Measurements from ENCODE around the gene SP5.
A peak's percentile ranks its signal among the peaks of the same experiment; 100 is the strongest.

The SP5 gene

DNA sequence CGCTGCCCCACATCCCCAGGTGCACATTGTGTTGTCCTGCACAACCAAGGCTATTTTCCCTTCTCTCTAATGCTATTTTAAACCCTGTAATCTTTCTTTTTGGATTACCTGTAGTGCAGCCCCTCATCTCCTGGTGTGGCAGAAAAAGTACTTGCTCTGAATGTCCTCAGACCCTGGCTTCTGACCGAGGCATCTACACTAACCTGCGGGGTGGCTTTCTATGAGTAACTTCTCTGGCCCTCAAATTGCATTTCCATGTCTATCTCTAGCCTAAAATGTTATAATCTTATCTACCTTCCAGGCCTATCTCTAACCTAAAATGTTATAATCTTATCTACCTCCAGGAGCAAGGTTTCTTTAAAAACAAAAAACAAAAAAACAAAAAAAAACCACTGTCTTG, 18.2 kb upstream of the SP5 start:
- no peaks in the 10 kb centered on the region for H3K36me3 Mint-ChIP-seq
- no peak overlapping the region for H3K27ac Mint-ChIP-seq
- no peak overlapping the region for H3K4me3 Mint-ChIP-seq
- no peak for DNase-seq (ENCODE audit: low spot score in 2 of 2)
- H3K4me1 Mint-ChIP-seq = no peaks in the 10 kb centered on the region
- no peak for ATAC-seq
- no peaks in the 10 kb centered on the region for H3K9me3 Mint-ChIP-seq

DNA sequence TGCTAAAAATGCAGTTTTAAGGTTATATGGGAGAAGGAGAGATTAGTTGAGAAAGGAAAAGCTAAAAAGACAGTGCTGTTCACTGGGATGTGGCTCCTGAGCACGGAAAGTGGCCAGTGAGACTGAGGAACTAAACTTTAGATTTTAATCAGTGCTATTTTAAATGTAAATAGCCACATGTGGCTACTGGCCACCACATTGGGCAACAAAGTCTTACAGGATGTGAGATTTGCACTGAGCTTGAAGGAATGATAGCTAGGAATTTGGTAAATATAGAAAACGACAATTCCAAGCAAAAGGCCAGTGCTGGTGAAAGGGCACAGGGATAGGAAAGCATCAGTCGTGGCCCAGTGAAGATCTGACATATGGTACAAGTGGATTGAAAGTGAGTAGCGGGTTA, 14.1 kb upstream of the SP5 start:
- DNase-seq (ENCODE audit: low spot score in 2 of 2) (no peak), ATAC-seq (no peak)
- H3K27ac Mint-ChIP-seq = no peak overlapping the region
- no peak overlapping the region for H3K4me3 Mint-ChIP-seq
- no peaks in the 10 kb centered on the region for H3K36me3 Mint-ChIP-seq
- H3K4me1 Mint-ChIP-seq = no peaks in the 10 kb centered on the region
- H3K9me3 Mint-ChIP-seq = peaks cover 3% of the 10 kb centered on the region

DNA sequence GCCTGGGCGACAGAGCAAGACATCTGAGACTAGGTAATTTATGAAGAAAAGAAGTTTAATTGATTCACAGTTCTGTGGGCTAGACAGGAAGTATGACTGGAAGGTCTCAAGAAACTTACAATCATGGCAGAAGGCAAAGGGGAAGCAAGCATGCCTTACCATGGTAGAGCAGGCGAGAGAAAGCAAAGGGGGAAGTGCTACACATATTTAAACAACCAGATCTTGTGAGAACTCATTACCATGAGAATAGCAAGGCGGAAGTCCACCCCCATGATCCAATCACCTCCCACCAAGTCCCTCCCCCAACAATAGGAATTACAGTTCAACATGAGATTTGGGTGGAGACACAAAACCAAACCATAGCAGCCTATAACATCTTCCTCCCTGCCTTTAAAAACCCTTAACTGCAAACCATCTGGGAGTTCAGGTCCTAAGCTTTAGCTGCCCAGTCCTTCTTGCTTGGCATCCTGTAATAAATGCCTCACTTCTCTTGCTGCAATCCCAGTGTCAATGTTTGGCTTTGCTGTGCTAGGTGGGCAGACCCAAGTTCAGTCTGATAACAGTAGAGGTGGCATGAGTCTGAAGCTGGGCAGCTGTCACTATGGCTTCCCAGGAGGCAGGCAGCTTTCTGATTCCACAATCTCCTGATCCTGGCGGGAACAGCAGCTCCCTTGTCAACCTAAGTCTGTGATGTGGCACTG, 11.2 kb upstream of the SP5 start:
- Mint-ChIP-seq H3K4me1 (peaks cover 6% of the 10 kb centered on the region), H3K27ac (no peak overlapping the region), H3K4me3 (no peak overlapping the region), H3K36me3 (no peaks in the 10 kb centered on the region), H3K9me3 (peaks cover 3% of the 10 kb centered on the region)
- DNase-seq (ENCODE audit: low spot score in 2 of 2) = no peak
- no peak for ATAC-seq

DNA sequence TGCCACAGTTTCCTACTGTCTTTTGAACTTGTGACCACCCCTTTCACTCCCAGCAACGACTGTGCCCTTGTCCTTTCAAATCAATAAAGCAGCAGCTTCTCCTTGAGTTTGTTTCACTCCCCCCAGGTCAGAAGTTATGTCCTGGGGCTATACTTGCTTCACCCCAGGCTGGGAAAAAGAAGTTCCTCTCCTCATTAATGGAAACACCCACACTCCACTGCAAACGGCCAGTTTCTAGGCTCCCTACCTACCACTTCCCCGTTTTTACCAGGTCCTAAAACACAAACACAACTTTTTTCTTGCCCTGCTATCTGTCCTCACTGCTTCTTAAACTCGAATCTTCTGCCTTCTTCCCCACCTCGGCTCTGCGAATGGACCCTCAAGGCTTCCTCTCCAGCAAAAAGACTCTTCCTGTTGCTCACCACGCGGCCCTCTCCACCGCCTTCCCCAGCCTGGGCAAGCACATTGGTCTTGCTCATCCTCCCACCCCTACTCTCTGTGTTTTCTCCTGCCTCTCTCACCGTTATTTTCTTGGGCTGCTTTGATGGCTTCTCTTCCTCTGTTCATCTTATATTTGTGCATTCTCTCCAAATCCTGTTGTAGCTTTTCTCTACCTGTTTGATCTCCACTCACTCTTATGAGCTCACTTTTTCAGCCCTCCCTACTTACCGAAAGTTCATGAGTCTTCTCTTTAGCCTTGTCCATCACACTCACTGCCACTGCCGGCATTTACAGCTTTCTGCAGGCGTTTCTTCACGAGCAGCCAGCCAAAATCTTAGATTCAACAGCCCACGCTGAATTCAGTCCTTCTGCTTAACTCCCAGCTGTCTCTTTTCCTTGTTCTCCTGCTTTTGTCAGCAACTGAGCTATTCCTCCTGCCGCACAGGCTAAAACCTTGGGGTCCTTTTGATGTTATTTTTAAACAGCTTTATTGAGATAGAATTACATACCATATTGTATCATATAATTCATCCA, 7.0 kb upstream of the SP5 start:
- DNase-seq (ENCODE audit: low spot score in 2 of 2) = no peak
- Mint-ChIP-seq H3K36me3 (peaks cover 8% of the 10 kb centered on the region), H3K9me3 (peaks cover under 1% of the 10 kb centered on the region), H3K4me3 (no peak overlapping the region), H3K4me1 (peaks cover 12% of the 10 kb centered on the region), H3K27ac (no peak overlapping the region)
- ATAC-seq = no peak

DNA sequence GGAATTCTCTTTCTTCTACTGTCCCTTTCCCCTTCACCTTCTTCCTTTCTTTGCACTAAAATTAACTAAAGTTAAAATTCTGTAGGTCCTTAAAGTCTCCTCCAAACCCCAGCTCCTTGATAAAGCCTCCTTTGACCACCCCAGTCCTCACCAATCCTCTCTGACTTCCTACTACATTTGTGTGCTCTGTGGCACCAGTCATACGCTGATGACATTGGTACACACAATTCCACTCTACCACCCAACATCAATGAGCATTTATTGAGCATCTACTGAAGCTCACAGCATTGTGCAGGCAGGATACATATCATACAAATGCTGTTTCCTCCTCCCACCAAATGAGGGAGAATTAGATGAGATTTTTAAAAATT, 4.5 kb upstream of the SP5 start:
- H3K4me3 Mint-ChIP-seq = no peak overlapping the region
- no peaks in the 10 kb centered on the region for H3K9me3 Mint-ChIP-seq
- peaks cover 23% of the 10 kb centered on the region for H3K4me1 Mint-ChIP-seq
- H3K27ac Mint-ChIP-seq = no peak overlapping the region
- no peak for DNase-seq (ENCODE audit: low spot score in 2 of 2)
- no peak for ATAC-seq
- H3K36me3 Mint-ChIP-seq = peaks cover 8% of the 10 kb centered on the region

DNA sequence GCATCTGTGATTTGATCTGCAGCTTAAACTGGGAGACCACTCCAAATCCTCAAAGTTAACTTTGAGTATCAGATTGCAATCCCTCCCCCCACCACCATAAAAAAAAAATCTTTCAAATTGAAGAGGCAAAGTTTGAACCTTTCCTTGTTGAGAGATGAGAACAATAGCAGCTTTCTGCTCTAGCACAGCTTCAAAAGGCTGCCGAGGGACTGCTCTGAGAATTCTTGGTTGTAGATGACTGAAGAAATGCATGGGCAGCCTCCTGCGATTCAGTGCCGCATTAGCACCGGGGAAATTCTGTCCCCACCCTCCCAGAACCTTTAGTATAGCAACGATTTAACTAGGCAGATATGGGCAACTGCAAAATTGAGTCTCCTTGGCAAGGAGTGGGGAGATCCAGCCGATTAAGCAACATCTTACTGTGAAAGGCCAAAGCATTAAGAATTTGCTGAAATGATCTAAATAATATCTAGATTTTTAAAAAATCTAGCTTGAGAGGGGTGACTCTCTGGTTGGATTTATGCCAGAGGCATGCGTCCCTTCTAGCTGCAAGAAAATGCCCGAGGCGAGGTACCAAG, 3.9 kb upstream of the SP5 start:
- Mint-ChIP-seq H3K4me3 (no peak overlapping the region), H3K36me3 (peaks cover 8% of the 10 kb centered on the region), H3K27ac (no peak overlapping the region), H3K4me1 (peaks cover 26% of the 10 kb centered on the region), H3K9me3 (no peaks in the 10 kb centered on the region)
- no peak for DNase-seq (ENCODE audit: low spot score in 2 of 2)
- no peak for ATAC-seq

DNA sequence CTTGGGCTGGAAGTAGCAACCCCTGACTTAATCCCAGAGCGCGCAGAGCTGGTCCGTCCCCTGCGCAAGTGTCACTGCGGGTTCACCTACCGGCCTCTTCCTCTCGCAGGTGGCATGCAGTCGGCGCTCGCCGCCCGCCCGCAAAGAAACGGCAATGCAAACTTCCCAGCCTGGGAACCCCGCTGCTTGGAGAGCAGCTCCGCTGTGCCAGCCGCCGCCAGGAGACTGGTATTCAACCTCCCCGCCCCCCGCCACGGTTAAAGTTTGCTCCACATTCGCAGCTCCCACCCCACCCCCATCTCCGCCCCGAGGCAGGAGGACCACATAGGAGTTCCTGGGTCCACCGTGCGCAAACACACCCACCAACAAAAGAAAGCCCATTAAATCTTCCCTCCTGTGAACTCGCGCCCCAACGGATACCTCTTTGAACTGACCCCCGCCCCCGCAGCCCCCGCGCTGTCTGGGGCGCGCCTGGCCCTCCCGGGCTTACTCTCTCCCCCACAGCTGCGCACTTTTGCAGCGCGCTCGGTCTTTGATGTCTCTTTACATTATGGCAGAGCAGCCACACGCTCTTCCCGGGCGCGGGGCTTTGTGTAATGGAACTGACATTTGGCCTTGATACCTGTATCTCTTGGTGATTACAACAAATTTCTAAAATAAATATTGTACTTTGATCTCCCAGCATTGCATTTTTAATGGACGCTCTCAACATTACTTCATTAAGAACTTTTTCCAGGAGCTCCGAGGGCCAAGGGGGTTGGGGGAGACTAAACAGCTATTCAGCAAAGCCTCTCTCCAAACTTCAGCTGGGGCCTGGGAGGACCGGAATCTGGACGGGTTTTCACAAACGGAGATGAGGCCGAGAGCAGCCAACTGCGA, 3.1 kb upstream of the SP5 start:
- no peak for DNase-seq (ENCODE audit: low spot score in 2 of 2)
- H3K4me1 Mint-ChIP-seq = peaks cover 26% of the 10 kb centered on the region
- H3K4me3 Mint-ChIP-seq = no peak overlapping the region
- H3K9me3 Mint-ChIP-seq = no peaks in the 10 kb centered on the region
- no peak overlapping the region for H3K27ac Mint-ChIP-seq
- H3K36me3 Mint-ChIP-seq = peaks cover 8% of the 10 kb centered on the region
- no peak for ATAC-seq

DNA sequence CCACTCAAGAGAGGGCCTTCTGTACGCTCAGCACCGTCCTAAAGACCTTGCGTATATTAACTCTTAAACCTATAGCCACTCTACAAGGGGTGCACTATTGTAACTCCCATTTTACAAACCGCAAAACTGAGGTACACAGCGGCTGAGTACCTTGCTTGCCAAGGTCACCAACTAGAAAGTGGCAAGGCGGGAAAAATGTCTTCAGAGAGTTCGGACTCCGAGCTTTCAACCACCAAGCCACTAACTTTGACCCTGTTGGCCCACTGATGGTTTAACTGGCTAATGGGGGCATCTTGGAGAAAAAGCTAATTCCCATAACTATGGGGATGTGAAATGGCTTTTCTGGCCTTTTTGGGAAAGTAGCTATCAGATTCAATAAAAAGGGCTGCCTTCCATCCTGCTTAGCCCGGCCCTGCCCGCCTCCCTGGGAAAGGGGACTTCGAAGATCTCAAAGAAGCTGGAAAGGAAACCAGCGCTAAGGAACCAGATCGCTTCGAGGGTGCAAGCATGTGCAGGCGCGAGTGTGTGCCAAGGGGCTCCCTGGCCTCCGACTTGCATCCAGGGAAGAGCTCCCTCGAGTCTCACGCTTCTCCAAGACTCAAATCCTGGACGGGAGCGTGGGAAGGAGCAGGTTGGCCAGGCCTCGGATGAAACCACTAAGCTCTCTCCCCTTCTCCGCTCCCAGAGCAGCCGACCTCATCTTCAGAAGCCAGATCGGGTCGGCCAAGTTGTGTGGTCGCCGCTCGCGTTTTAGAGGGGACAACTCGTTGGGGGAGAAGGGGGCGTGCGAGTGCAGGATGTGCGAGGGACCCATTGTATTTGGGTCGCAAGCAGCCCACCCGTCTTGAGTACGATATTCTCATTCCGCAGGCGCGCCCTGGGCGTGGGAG, 2.2 kb upstream of the SP5 start:
- peak in 1 of 2 donors; percentile 51 for DNase-seq (ENCODE audit: low spot score in 2 of 2)
- Mint-ChIP-seq H3K36me3 (peaks cover 8% of the 10 kb centered on the region), H3K9me3 (no peaks in the 10 kb centered on the region), H3K4me3 (peak overlapping the region; percentile 16), H3K4me1 (peaks cover 26% of the 10 kb centered on the region), H3K27ac (no peak overlapping the region)
- ATAC-seq = no peak

DNA sequence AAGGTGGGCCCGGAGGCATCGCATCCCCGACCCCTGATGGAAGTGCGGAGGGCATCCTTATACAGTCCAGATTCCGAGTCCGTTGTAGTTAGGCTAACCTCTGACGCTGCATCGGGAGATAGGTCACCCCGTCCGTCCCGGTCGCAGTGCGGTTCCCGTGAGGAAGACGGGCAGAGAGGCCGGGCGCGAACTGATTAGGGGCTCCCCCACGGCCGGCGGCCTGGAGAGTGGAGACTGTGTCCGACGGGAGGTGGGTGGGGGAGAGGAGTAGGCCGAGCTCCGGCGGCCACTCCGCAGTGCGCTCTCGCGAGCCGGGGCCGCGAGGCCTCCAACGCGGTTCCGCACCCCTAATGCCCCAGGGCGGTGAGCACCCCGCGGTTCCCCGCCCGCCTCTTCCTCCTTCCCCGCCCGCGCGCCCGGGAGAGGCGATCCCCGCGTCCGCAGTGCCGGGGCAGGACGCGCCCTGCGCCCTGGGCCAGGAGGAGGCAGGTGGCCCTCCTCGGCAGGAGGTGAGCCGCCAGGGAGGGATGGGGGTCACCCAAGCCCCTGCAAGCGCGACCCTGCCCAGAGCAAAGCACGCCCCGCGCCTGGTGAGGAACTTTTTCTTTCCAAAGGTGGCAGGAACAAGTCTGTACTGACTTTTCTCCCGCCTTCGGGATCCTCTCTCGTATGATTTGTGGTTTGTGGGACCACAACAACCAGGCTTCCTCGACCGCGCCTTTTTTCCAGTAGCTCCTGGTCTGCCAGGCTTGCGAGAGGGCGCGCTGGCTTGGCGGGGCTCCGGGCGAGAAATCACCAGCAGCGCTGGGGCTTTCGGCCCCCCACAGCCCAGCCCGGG, 1.4 kb upstream of the SP5 start:
- peaks cover 8% of the 10 kb centered on the region for H3K36me3 Mint-ChIP-seq
- no peaks in the 10 kb centered on the region for H3K9me3 Mint-ChIP-seq
- ATAC-seq (no peak), DNase-seq (ENCODE audit: low spot score in 2 of 2) (peak in 1 of 2 donors; percentile 53)
- no peak overlapping the region for H3K27ac Mint-ChIP-seq
- peaks cover 20% of the 10 kb centered on the region for H3K4me1 Mint-ChIP-seq
- H3K4me3 Mint-ChIP-seq = peak overlapping the region; percentile 74

DNA sequence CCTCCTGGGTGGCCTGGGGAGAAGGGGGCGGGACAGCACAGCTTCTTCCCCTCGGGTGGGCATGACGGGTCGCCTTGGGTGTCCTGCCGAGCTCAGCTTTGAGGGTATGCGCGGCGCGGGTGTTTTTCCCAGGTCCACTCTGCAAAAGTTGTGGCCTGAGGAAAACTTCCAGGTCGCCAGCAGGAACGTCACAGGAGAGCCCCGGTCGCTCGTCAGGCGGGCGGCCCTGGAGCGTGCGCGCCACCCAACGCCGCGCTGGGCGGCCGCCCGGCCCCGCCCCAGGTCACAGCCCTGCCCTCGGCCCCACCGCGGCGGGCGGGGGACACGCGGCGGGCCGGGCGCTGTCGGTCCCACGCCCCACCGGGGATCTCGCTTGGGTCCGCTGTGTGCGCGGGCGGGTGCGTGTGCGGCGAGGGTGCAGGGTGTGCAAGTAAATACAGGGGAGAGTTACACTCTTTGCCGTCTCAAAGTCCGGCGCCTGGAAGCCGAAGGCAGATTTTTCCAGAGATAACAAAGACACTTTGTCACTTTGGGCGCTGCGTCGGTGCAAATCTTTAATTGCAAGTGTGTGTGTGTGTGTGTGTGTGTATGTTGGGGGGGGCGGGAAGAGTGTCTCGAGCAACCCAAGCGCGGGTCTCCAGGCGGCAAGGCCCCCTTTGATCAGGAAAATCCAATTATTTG, 616 bp upstream of the SP5 start:
- Mint-ChIP-seq H3K4me3 (peak overlapping the region; percentile 74), H3K36me3 (peaks cover 8% of the 10 kb centered on the region), H3K4me1 (peaks cover 20% of the 10 kb centered on the region), H3K9me3 (no peaks in the 10 kb centered on the region), H3K27ac (no peak overlapping the region)
- DNase-seq (ENCODE audit: low spot score in 2 of 2) (peak in 1 of 2 donors; percentile 58), ATAC-seq (peak; percentile 57)

DNA sequence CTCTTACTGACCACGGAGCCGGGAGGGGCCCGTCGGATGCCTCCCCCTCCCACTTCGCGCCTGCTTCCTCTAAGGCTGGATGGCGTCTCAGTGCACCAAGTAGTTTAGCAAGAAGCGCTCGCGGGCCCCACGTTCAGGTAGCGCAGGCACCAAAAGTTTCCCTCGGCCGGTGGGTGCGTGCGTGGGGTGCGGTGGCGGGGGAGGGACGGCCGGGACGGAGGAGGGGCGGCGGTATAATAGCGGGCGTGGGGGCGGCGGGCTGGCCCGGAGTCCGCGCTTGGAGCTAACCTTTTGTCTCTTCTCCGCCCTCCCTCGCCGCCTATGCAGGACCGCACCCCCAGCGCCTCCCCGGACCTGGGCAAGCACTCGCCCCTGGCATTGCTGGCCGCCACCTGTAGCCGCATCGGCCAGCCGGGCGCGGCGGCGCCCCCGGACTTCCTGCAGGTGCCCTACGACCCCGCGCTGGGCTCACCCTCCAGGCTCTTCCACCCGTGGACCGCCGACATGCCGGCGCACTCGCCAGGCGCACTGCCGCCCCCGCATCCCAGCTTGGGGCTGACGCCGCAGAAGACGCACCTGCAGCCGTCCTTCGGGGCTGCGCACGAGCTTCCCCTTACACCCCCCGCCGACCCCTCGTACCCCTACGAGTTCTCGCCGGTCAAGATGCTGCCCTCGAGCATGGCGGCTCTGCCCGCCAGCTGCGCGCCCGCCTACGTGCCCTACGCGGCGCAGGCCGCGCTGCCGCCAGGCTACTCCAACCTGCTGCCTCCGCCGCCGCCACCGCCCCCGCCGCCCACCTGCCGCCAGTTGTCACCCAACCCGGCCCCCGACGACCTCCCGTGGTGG, 1.0 kb downstream of the SP5 start:
- Mint-ChIP-seq H3K4me1 (peaks cover 20% of the 10 kb centered on the region), H3K9me3 (no peaks in the 10 kb centered on the region), H3K36me3 (peaks cover 8% of the 10 kb centered on the region), H3K4me3 (peak overlapping the region; percentile 74), H3K27ac (peak overlapping the region; percentile 72)
- peak; percentile 3 for ATAC-seq
- peak in 1 of 2 donors; percentile 51 for DNase-seq (ENCODE audit: low spot score in 2 of 2)

DNA sequence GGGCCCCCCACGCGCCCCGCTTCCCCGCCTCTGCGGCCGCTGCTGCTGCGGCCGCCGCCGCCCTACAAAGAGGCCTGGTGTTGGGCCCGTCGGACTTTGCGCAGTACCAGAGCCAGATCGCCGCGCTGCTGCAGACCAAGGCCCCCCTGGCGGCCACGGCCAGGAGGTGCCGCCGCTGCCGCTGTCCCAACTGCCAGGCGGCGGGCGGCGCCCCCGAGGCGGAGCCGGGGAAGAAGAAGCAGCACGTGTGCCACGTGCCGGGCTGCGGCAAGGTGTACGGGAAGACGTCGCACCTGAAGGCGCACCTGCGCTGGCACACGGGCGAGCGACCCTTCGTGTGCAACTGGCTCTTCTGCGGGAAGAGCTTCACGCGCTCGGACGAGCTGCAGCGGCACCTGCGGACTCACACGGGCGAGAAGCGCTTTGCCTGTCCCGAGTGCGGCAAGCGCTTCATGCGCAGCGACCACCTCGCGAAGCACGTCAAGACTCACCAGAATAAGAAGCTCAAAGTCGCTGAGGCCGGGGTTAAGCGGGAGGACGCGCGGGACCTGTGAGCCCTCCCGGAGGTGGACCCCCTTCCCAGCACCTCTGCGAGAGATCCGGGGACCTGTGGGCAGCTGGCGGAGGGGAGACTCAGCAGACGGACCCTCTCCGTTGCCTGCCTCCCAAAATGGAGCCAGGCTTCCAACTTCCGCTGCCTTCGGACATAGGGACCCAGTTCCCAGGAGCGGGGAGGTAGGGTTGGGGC, 1.9 kb downstream of the SP5 start:
- Mint-ChIP-seq H3K4me1 (peaks cover 20% of the 10 kb centered on the region), H3K36me3 (peaks cover 6% of the 10 kb centered on the region), H3K27ac (no peak overlapping the region), H3K9me3 (no peaks in the 10 kb centered on the region), H3K4me3 (peak overlapping the region; percentile 74)
- peak; percentile 53 for ATAC-seq
- peak in 1 of 2 donors; percentile 59 for DNase-seq (ENCODE audit: low spot score in 2 of 2)
